Activated CD4-positive, alpha-beta T cell treated with anti-CD3 and anti-CD28 coated beads, Interleukin-10, Interleukin-2, amounts not matched to agents 100 ng/mL and 50 ng/mL, durations not matched to agents 16 hours and 8 hours (primary cell): ENCODE results near the gene PLD5.
"Not testable (repeated sequence)": the region's sequence is repeated elsewhere in the genome, so short reads cannot be mapped to it uniquely, and the experiment has no call there.

Source experiments
- DNase-seq: peaks from one replicate; pipeline ENCODE4 v3.0.0-alpha.2; 2020

The PLD5 gene

DNA sequence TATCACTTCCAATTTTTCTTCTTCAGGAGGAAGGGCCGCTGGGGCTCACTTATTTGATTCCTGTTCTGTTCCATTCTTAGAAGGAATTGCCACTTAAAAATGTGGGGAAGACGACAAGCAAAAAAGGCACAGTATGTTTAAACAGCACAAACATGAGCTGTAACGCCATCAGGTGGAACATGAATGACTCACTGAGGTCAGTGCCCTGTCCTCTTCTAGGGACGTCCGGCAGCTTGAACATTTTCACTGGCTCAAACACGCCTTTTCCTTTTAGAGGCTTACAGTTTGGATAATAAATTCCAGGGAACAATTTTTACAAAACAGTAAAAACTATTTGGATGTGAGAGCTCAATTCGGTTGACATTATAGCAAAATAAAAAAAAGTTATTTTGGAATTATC, 260.1 kb downstream of the PLD5 start:
- DNase-seq = not testable (repeated sequence)

DNA sequence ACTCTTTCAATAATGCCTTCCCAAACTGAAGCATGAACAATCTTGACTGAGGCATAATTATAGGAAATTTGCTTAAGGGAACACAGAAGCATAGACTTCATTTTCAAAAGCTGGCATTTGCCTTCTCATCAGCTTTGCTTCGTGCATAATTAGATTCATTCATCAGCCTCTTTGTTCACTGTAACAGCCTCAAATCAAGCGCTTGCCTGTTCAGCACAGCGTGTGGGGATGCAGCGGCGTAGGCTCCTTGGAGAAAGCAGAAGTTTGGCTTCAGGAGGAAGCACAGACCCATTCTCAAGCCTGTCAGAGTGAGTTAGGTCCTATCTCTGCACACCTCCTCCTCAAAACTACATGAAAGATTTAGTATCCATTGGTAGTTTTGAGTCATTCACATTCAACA, 279.2 kb downstream of the PLD5 start:
- DNase-seq = no peak

- DNase-seq = no peak
Observed at GRCh38 chr1:242243472-242243871, 281.0 kb downstream of the PLD5 start.

GRCh38 chr1:242242983-242243382, 281.5 kb downstream of the PLD5 start:
- DNase-seq = no peak

DNA sequence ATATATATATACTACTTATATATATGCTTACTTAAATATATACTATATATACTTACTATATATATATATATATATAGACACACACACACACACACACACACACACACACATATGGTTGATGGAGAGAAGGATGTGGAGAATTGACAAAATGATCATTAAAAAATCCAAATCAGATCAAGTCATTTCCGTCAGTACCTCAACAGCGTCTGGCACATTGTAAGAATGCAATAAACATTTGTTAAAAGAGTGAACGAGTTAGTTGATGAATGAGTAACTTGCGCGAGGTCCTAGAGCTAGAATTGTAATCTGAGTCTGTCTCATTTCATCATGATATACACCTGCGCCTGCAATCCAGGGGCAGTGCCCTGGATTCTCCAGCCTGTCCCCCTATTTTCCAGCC, 282.6 kb downstream of the PLD5 start:
- no peak for DNase-seq

DNA sequence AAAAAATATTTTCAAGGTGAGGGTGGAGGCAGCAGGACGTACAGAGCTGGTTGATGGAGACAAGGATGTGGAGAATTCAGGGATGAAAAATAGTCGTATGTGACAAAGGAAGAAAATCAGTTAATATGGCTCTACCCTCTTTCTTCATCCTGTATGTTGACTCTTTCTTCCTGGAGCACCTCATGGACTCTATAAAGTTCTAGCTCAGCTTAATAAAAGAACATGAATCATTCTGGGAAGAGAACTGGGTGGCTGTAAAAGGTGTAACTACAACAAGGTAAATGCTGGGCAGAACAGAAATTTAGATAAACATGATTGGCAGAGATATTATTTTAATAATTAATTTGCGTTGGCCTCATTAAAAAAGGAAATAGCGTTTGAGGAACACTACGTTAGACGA, 283.8 kb downstream of the PLD5 start:
- DNase-seq = no peak

DNA sequence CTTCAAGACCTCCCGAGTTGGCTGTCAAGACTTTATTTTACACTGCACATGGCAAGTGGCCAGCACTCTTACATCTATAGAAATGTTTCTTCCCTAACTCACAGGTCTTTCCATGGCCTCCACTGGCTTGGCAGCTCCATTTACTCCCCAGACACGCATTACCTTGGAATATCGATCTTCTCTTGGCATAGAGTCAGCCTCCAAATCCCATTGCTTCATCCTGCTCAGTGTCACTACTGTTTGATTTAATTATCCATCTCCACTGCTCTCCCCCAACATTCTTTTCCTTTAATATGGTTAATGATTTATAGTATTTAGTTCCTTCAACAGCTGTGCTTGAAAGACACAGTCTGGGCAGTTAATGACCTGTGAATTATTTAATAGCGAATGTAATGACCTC, 284.4 kb downstream of the PLD5 start:
- DNase-seq = no peak

DNA sequence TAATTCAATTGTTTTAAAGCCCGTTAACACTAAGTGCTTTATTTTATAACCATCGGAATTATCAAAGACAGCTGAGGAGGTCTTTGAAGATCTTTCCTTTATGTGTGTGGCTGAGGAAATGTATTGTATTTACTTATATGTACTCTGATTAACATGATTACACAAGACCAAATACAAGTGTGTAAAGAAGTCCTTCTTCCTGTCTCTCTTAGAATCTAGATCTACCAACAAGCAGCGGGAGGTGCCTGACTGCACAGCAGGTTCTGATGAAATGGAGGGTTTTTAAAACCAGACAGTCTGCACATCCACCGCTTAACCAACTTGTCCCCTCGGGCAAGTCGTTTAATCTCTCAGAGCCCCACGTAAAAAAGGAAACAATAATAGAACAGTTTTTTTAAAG, 285.1 kb downstream of the PLD5 start:
- DNase-seq = no peak

GRCh38 chr1:242237051-242237450, 287.4 kb downstream of the PLD5 start:
- DNase-seq = no peak

DNA sequence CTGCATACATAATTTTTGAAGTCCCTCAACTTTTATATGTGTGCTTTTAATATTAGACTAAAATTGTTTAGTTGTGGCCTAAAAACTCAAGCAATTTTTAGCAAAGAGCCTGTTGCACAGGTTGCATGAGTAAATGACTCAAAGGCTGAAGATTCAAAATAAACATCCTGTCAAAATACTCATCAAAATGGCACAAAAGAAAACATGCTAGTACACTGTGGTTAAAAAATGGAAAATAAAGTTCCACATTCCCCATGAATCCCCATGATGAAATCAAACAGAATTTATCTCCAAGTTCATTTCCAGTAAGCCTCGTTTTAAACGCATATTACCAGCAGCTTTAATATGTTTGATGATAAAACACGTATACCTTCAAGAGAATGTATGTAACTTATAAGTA, 295.5 kb downstream of the PLD5 start:
- DNase-seq = no peak

DNA sequence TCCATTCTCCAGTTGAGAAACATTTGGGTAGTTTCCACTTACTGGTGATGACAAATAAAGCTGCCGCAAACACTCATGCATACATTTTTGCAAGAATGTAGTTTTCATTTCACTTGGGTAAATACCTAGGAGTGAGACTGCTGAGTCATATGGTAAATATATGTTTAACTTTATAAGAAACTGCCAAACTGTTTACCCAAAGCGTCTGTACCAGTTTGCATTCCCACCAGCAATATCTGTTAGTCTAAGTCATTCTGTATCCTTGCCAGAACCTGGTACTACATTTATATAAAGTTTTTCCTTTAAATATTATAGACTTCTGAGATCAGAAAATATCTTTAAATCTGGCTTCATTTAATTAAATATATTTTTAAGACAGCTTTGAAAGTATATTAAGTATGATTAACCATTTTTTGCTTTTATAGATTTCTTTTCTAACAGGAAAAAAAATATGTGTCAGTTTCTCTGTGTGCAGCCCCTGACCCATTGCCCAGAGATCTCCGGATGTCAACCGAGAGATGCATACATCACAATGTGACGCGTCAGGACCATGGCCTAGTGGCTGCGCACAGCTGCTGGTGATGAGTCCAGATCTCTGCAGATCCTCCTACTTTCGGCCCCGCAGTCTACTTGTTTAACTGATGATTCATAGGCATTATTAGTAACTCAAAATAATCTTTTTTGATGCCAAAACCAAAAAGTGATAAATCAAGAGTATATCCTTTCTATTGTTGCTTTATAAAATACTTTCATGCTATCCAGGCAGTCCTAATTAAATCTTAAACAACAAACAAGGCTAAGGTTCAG, 298.5 kb downstream of the PLD5 start:
- peak; percentile 9 for DNase-seq

DNA sequence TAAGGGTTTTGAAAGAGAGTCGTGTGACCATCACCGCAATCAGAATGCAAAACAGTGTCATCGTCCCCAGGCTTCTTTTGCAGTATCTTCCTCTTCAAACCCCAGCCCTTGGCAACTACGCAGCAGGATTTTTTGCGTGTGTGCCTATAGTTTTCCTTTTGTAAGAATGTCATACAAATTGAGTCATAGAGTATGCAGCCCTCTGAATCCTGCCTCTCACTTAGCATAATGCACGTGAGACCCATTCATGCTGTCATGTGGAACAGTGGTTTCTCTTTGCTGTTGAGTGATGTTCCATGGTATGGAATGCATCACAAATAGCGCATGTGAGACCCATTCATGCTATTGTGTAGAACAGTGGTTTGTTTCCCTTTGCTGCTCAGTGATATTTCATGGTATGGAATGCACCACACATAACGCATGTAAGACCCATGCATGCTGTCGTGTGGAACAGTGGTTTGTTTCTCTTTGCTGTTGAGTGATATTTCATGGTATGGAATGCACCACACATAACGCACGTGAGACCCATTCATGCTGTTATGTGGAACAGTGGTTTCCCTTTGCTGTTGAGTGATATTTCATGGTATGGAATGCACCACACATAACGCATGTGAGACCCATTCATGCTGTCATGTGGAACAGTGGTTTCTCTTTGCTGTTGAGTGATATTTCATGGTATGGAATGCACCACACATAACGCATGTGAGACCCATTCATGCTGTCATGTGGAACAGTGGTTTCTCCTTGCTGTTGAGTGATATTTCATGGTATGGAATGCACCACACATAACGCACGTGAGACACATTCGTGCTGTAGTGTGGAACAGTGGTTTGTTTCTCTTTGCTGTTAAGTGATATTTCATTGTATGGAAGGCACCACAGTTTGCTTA, 299.4 kb downstream of the PLD5 start:
- not testable (repeated sequence) for DNase-seq

- DNase-seq = no peak
Observed at GRCh38 chr1:242224461-242224860, 300.0 kb downstream of the PLD5 start.

DNA sequence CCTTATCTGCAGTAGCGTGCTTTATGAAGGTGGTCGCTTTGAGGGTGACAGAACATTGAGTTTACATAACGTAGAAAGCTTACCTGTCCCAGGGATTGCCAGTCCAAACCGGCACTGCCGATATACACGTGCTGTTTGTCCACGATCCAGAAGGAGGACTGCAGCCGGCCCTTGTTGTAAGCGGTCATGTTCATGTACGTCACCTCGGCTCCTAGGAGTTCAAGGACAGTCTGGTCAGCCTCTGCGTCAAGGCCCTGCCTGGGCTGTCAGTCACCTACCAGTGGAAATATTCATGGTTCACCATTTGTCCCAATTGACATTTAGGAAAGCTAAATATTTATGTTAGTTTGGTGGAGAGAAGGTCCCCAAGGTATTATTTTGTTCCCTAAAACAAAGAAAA, 304.6 kb downstream of the PLD5 start:
- no peak for DNase-seq

GRCh38 chr1:242219298-242219901, 305.1 kb downstream of the PLD5 start:
- no peak for DNase-seq

DNA sequence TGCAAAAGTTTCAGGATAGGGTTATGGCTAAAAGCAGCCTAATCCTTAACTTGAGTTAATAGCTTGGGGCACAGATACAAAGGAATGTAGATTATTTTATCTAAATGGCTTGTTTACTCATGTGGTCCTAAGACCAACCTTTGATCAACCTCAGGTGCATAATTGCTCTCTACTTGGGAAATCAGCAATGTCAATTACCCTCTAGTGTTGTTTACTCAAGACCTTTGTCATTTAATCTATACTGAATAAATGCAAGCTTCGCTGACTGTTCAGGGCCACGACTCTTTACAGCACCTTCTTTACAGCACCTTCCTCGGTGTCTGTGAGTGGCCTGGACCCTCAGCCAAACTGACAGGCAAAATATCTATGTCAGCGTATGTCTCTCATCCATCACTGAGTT, 308.1 kb downstream of the PLD5 start:
- no peak for DNase-seq

DNA sequence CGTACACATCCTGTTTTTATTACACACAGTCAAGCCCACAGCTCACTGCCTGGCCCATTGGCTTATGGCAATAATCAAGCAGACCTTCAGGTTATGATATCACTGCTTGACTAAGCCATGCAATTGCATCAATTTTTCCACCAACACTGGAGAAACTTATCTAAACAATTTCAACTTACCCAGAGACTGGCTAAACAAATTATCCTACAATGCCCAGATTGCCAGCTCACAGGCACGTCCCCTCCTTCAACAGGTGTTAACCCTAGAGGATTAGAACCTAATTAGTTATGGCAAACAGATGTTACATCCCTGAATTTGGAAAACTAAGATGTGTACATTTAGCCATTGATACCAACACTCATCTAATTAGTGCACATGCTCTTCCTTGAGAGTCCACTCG, 310.0 kb downstream of the PLD5 start:
- DNase-seq = not testable (repeated sequence)

- not testable (repeated sequence) for DNase-seq
Observed at GRCh38 chr1:242212961-242213360, 311.5 kb downstream of the PLD5 start.

DNA sequence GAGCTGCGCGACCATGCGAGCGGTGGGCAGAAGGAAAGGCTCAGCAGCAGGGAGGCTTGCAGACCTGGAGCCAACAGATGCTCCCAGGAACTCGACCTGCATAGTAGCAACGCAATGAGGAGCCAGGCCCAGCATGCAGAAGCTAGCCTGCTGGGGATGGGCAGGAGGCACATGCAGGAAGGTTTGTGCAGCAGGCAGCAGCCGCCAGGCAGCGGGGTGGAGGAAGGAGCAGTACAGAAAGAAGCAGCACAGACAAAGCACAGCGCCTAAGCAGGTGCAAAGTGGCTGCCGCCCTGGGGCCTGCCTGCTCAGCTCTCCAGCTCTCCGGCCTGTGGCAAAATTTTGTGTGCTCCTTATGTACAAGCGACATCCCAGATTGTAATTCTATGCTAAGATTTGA, 312.1 kb downstream of the PLD5 start:
- DNase-seq = no peak

- no peak for DNase-seq
Observed at GRCh38 chr1:242211254-242212022, 313.1 kb downstream of the PLD5 start.

DNA sequence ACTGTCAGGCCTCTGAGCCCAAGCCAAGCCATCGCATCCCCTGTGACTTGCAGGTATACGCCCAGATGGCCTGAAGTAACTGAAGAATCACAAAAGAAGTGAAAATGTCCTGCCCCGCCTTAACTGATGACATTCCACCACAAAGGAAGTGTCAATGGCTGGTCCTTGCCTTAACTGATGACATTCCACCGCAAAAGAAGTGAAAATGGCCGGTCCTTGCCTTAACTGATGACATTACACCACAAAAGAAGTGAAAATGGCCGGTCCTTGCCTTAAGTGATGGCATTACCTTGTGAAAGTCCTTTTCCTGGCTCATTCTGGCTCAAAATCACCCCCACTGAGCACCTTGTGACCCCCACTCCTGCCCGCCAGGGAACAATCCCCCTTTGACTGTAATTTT, 314.2 kb downstream of the PLD5 start:
- not testable (repeated sequence) for DNase-seq

DNA sequence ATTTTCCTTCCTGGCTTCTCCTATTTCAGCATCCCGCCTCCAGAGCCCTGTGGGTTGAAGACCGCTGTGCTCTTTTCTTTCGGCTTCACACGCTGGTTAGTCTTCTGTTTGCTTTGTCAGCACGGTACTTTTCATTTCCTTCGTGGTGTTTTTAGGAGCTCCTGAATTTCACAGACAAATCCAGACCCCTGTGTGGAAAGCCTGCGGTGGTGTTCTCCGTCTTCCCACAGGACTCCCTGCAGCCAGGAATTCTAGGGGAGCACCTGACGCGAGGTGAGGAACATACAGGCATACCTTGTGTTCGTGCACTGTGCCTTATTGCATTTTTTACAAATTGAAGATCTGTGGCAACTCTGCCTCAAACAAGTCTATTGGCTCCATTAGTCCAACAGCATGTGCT, 315.4 kb downstream of the PLD5 start:
- DNase-seq = no peak

DNA sequence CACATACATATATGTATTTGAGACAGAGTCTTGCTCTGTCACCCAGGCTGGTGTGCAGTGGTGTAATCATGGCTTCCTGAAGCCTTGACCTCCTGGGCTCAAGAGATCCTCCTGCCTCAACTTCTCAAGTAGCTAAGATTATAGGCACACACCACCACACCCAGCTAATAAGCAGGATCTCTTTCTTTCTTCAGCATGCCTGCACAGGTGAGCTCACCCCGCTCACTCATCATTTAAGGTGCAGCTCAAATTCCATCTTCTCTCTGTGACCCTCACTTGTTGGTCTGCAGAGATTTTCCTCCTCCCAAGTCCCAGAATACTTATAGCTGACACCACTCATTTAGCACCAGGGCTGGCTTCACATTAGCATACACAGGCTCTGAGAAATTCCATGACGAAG, 316.5 kb downstream of the PLD5 start:
- DNase-seq = no peak
